RKO (cell line): ENCODE data around the gene CT45A1.
A peak's percentile ranks its signal among the peaks of the same experiment; 100 is the strongest.
"Not testable (repeated sequence)": the region's sequence is repeated elsewhere in the genome, so short reads cannot be mapped to it uniquely, and the experiment has no call there.

Source experiments
- DNase-seq: peaks from one replicate; pipeline ENCODE4 v3.0.0-alpha.2; 2016; ENCODE audit warnings: low spot score

CT45A1 gene, protein sequence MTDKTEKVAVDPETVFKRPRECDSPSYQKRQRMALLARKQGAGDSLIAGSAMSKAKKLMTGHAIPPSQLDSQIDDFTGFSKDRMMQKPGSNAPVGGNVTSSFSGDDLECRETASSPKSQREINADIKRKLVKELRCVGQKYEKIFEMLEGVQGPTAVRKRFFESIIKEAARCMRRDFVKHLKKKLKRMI

GRCh38 chrX:135713183-135713689 is at the start of gene CT45A1:
TSS of gene CT45A1 (plus strand) at chrX:135713639. CDS start at chrX:135718941, 5,302 bp downstream.
- not testable (repeated sequence) for DNase-seq

GRCh38 chrX:135672979-135673378 is 40.5 kb upstream of the CT45A1 start:
- DNase-seq: not testable (repeated sequence)

DNA sequence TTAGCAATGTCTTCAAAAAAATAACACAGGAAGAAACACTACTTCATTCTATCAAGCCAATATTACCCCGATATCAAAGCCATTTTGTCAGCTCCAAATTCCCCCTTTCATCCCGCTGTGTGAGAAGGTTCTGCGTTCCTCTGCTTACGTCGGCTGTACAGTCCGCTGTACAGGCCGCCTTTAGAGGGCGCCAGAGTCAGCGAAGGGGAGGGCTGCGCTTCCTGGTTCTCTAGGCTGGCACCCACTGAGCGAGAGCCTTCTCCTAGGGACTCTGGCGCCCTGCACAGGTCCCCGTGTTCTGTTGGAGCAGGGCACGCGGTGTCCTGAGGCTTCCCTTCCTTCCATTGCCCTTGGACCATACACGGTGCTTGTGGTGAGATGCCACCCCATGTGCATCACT is 25.3 kb upstream of the CT45A1 start:
- DNase-seq: no peak

DNA sequence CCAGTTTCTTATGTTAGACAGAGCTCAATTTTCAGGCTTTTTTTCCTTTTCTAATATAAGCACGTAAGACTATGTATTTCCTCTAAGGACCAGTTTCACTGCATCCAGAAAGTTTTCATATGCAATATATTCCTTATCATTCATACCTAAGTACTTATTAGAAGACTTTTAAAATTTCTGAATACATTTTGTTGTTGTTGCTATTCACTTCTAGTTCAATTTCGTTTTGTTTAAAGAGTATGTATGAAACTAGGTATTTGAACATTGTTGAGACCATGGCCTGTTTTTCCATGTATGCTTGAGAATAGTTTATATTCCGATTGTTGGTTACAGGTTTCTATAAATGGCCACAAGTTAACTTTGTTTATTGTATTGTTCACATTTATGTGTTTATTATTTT is 18.0 kb upstream of the CT45A1 start:
- DNase-seq: no peak

- peak; percentile 30 for DNase-seq
Observed at GRCh38 chrX:135697601-135698000, 15.8 kb upstream of the CT45A1 start.

- no peak for DNase-seq
Observed at GRCh38 chrX:135698924-135699323, 14.5 kb upstream of the CT45A1 start.

GRCh38 chrX:135707880-135708279 is 5.6 kb upstream of the CT45A1 start:
- peak; percentile 45 for DNase-seq

DNA sequence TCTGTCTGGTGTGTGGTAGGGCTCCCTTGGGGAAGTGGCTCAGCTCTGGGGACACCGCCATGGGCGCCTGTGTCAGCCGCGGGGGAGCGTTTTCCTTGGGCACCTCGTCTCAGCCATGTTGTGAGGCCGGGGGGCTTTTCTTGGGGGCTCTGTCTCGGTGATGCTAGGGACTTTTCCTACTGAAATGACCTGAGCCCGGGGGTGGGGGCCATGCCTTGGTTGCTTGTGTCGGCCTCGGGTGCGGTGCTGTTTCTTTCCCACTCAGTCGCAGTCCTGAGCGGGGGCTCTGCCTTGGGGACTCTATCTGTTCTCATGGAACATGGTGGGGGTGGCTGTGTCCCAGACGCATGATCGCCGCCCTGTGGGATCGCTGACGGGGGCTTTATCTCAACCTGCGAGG is 356 bp downstream of the CT45A1 start:
- DNase-seq: no peak

- not testable (repeated sequence) for DNase-seq
Observed at GRCh38 chrX:135734666-135735065, 21.2 kb downstream of the CT45A1 start.

GRCh38 chrX:135737366-135738071 is 24.1 kb downstream of the CT45A1 start:
- DNase-seq: peak; percentile 48

DNA sequence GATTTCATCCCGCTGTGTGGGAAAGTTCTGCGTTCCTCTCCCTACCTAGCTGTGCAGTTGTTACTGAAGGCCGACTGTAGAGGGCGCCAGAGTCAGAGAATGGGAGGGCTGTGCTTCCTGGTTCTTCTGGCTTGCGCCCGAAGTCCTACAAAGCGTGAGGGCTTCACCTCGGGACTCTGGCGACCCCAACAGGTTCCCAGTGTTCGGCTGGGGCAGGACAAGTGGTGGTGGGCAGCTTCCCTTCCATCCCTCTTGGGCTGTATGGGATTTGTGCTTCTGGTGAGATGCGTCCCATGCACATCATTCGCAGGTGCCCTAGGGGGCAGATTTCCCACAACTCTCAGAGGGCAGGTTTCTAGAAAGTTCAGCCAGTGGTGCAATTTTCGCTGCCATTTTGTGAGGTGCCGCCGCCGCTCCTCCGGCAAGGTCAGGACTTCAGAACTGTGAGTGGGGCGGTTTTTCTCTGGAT is 27.3 kb downstream of the CT45A1 start:
- DNase-seq: peak; percentile 38

GRCh38 chrX:135741192-135741715 is 27.8 kb downstream of the CT45A1 start:
- DNase-seq: no peak

- DNase-seq: not testable (repeated sequence)
Observed at GRCh38 chrX:135744739-135745138, 31.3 kb downstream of the CT45A1 start.

DNA sequence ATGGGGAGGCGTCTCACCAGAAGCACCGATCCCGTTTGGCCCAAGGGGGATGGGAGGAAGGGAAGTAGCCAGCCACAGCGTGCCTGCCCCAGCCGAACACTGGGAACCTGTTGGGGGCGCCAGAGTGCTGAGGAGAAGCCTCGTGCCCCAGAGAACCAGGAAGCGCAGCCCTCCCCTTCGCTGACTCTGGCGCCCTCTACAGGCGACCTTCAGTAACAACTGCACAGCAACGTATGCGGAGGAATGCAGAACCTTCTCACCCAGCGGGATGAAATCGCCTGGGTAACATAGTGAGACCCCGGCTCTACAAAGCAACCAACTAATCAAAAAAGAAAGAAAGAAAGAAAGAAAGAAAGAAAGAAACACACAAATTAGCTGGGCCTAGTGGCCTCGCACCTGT is 54.7 kb downstream of the CT45A1 start, which contains the start of gene CT45A3:
Gene CT45A3, minus strand, starts transcription at position 101 of the 400 bp plus-strand sequence. CDS start 3,747 bp downstream, outside the sequence.
- not testable (repeated sequence) for DNase-seq
